Coronary artery (tissue), 2 donors: Measurements from ENCODE around the gene SPANXN4.

ENCODE experiments used
- DNase-seq: peaks from one replicate; pipeline ENCODE4 v3.0.0-alpha.2; 2017; ENCODE audit warnings: low spot score
- H3K27ac ChIP-seq, 2 donors: fragments of 200-600 bp; sonication (generic); one replicate each; pipeline ENCODE4 v1.5.1; 2016 to 2019
- H3K4me3 ChIP-seq: fragments of 200-600 bp; sonication (generic); 2 replicates; pipeline ENCODE4 v1.5.1; 2016; ENCODE audit warnings: mild to moderate bottlenecking, moderate library complexity
- TF ChIP-seq, protein P1 (sequence below): fragments of 200-600 bp; sonication (generic); IDR thresholded peaks from one replicate; pipeline ENCODE4 v1.5.1; 2019; ENCODE audit warnings: antibody characterized with exemption

SPANXN4 gene, protein sequence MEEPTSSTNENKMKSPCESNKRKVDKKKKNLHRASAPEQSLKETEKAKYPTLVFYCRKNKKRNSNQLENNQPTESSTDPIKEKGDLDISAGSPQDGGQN

DNA sequence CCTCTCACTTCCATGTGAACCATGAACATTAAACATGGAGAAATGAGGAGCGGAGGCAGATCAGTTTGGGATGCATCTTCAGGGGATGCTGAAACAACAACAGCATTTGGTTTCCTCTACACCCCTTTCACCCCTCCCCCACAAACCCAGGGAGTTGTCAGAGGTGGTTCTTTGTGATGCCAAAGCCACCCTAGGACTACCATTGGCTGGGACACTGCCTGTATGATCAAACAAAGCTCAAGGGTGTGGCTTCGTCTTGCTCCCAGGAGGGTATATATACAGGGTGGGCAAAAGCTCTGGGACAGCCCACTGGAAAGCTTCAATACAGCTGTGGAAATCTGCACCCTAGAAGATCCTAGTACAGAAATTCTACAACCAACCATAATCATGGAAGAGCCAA is at the start of gene SPANXN4:
Gene SPANXN4, plus strand, starts transcription at position 301 of the 400 bp plus-strand sequence. Its CDS starts 87 bp downstream, at position 388.
- no peak within 1 kb of the TSS for H3K4me3 ChIP-seq
- H3K27ac ChIP-seq: no peak within 1 kb of the TSS
- TF ChIP-seq, protein P1, sequence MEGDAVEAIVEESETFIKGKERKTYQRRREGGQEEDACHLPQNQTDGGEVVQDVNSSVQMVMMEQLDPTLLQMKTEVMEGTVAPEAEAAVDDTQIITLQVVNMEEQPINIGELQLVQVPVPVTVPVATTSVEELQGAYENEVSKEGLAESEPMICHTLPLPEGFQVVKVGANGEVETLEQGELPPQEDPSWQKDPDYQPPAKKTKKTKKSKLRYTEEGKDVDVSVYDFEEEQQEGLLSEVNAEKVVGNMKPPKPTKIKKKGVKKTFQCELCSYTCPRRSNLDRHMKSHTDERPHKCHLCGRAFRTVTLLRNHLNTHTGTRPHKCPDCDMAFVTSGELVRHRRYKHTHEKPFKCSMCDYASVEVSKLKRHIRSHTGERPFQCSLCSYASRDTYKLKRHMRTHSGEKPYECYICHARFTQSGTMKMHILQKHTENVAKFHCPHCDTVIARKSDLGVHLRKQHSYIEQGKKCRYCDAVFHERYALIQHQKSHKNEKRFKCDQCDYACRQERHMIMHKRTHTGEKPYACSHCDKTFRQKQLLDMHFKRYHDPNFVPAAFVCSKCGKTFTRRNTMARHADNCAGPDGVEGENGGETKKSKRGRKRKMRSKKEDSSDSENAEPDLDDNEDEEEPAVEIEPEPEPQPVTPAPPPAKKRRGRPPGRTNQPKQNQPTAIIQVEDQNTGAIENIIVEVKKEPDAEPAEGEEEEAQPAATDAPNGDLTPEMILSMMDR: no peak
- DNase-seq: no peak

DNA sequence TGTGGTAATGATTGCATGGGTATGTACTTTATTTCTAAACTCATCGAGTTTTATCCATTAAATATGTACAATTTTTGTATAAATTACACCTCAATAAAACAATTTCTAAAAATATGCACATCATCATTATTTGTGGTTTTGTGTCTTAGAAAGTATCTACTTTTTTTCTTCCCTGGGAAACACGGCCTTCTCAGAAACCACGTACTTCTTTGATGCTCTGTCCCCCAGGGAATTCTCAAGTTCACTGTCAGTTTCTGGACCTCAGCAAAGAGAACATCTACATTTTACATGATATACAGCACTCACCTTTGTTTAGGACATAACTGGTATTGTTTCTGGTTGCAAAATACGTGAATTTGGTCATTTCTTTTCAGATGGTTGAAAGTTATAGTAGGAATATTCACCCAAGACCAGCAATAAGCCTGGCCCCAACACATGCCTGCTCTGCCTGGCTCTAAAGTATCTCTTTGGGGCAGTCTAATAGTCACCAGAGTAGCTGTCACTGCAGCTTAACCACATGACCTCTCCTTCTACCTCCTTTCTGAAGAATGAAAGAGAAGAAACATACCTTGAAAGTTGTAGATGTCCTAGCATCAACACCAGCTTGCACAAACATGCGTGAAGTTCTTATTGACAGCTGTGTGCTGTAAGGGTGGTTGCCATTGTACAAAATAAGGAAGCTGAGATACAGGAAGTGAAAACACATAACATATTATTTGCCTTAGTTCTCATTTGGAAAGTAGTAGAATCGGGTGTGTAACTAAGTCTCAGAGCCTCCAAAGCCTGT is 48.4 kb upstream of the SPANXN4 start:
- TF ChIP-seq, protein P1: no peak
- DNase-seq: no peak
- H3K4me3 ChIP-seq: no peak overlapping the region
- no peak overlapping the region for H3K27ac ChIP-seq

DNA sequence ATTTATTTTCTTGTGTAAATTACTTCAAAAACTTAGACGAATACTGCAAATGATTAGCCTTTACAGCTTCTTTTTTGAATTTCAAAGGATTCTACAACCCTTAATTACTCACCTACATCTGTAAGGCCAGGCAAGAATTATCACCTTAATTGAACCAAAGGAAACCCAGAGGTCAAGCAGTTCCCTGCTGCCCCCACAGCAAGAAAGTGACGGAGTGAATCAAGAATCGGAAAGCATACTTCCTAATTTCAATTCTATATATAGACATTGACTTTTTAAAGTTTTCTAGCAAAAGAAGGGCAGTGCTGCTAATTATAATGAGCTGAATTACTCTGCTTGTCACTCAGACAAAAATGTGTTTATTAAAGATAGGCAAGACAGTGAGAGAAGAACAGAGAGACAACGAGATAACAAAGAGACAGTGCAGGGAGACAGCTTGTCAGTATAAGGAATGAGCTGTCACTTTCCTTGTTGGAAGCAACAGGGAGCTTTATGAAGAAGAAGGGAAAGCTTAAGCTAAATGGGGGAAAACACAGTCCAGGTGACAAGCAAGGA is 47.5 kb upstream of the SPANXN4 start:
- Histone ChIP-seq H3K27ac (no peak overlapping the region), H3K4me3 (no peak overlapping the region)
- DNase-seq: no peak
- TF ChIP-seq, protein P1: no peak

DNA sequence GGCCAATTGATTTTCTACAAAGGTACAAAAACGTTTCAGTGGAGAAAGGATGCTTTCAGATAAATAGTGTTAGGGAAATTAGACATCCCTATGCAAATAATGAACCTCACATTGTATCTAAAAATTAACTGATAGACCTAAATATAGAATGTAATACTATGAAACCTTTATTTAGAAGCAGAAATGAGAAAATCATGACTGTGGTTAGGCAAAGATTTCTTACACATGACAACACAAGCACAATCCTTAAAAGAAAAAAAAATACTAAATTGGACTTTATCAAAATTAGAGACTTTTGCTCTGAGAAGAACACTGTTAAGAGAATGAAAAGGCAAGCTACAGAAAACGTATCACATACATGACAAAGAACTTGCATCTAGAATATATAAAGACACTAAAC is 43.0 kb upstream of the SPANXN4 start:
- Histone ChIP-seq H3K4me3 (no peak overlapping the region), H3K27ac (no peak overlapping the region)
- no peak for DNase-seq
- TF ChIP-seq, protein P1: no peak

DNA sequence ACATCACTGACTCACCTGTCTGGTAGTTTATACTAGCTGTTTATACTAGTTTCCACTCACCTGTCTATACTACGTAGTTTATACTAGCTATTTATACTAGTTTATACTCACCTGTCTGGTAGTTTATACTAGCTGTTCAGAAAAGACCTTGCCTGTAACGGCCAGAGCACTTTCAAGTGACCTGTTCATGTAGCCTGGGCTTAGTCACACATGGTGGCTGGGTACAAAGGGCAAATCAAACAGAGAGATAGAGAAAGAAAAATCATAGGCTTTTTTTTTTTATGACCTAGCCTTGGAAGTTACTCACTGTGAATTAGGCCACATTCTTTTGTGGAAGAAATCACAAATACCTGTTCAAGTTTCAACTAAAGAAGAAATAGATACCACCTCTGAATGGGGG is 30.7 kb upstream of the SPANXN4 start:
- DNase-seq: no peak
- no peak overlapping the region for H3K27ac ChIP-seq
- TF ChIP-seq, protein P1: no peak
- no peak overlapping the region for H3K4me3 ChIP-seq

DNA sequence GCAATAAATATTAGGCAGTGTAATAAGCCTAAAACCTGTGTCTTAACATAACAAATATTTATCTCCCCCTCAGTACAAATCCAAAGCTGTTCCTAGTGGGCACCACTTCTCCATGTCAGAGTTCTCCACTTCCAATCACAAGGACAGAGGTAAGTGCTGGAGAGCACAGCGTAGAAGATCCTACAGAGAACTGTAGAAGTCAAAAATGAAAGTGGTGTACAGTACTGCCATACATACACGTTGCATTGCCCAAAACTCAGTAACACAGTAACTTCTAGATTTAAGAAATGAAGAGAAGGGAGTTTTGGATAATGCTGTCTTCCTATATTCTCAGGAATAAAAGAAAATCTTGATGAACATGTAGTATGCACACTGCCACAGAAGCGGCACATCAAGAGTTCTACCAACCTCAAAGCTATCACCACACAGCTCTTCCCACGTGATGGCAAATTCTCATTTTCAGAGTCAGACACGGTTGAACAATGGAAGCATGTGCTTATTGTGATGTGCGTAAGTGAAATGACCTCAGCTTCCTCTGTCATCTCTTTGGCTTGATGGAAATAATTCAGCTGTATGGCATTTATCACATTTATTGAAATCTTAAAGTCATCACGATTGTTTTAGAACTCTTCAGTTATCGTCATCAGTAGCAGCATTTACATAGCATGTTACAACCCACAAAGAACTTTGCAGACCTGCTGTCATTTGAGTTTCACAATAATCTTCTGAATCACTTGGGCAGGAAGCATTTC is 27.1 kb upstream of the SPANXN4 start:
- DNase-seq: no peak
- H3K4me3 ChIP-seq: no peak overlapping the region
- H3K27ac ChIP-seq: no peak overlapping the region
- TF ChIP-seq, protein P1: no peak
